Colonic mucosa (tissue), 4 donors: ENCODE results near the gene SDS. TPM values are rescaled to one million over a fixed set of nuclear protein-coding genes. Genes with fewer than 3 reads are reported as not detected.

Experiments used
- DNase-seq: peaks from one replicate; pipeline ENCODE4 v3.0.0-alpha.2; 2020
- H3K27ac ChIP-seq: fragments of 200-600 bp; one replicate; pipeline ENCODE4 v1.8.0; 2021
- H3K27me3 ChIP-seq: fragments of 200-600 bp; one replicate; pipeline ENCODE4 v1.8.0; 2021
- H3K36me3 ChIP-seq: fragments of 200-600 bp; one replicate; pipeline ENCODE4 v1.8.0; 2021
- H3K4me1 ChIP-seq: fragments of 200-600 bp; one replicate; pipeline ENCODE4 v1.8.0; 2021; ENCODE audit warnings: mild to moderate bottlenecking
- H3K4me3 ChIP-seq: fragments of 200-600 bp; one replicate; pipeline ENCODE4 v1.8.0; 2021
- H3K9ac ChIP-seq, 2 donors: one replicate each; pipeline ENCODE4 v1.7.0; 2013; ENCODE audit warnings: control low read depth in 2 of 2, low read depth in 2 of 2, low read length in 2 of 2
- H3K9me3 ChIP-seq: fragments of 200-600 bp; one replicate; pipeline ENCODE4 v1.8.0; 2021
- intact Hi-C: fragments of 100-400 bp; cut with DNase I; formaldehyde crosslinking; loops from one replicate; pipeline ENCODE4 v1.14.1; 2022
- total RNA-seq, 2 donors: library from RNA; stranded (reverse); fragmentation: NEBNext Ultra II Directional in 1 of 2; extraction: Animal tissue kit (Norgen Biotek cat#: 25700) in 1 of 2; gene quantifications; one replicate each; pipeline ENCODE4 v1.2.1, GENCODE V29; 2021
- TF ChIP-seq, protein P1 (sequence below): fragments of 200-600 bp; IDR thresholded peaks from one replicate; pipeline ENCODE4 v1.8.0; 2022; ENCODE audit warnings: antibody characterized with exemption, mild to moderate bottlenecking
- donor health status: healthy.
- donor health status: DM: no; HTN: no; CAD: no.
- donor health status: DM: no; HTN: no; CAD: no.

Gene SDS
- total RNA-seq, 2 donors from 2014 or later, result 1.0 to 4.4 TPM

DNA sequence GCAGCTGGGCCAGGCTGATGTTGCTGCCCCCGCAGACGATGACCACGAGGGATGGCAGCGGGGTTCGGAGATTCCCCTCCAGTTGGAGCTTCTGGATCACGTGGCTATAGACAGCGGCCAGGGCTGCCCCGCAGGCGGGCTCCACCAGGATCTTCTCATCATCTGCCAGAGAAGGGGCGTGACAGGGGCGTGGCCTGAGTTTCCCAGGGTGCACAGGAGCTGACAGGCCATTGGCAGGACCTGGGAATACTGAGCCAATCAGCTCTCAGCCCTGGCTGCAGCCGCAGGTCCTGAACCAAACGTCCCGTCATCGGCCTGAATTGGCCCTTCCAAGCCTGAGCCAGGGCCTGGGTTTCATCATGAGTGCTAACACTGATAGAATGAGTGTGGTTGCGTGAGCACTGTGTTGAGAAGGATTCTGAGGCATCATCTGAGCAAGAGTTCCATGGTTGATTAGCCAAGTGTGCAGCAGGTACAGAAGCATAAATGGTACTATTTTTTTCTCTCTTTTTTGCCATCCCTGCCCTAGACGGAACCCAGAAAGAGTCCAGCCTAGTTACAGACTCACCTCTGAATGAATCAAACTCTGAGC, 10.6 kb downstream of the SDS start:
- H3K36me3 ChIP-seq, result no peaks in the 10 kb centered on the region
- no peaks in the 10 kb centered on the region for H3K9me3 ChIP-seq
- intact Hi-C loops, result no loop called here
- H3K4me1 ChIP-seq, result no peaks in the 10 kb centered on the region
- H3K27me3 ChIP-seq, result no peaks in the 10 kb centered on the region
- H3K9ac ChIP-seq, result no peak overlapping the region
- no peak overlapping the region for H3K4me3 ChIP-seq
- H3K27ac ChIP-seq, result no peak overlapping the region
- DNase-seq, result peak; percentile 24
- TF ChIP-seq, protein P1, sequence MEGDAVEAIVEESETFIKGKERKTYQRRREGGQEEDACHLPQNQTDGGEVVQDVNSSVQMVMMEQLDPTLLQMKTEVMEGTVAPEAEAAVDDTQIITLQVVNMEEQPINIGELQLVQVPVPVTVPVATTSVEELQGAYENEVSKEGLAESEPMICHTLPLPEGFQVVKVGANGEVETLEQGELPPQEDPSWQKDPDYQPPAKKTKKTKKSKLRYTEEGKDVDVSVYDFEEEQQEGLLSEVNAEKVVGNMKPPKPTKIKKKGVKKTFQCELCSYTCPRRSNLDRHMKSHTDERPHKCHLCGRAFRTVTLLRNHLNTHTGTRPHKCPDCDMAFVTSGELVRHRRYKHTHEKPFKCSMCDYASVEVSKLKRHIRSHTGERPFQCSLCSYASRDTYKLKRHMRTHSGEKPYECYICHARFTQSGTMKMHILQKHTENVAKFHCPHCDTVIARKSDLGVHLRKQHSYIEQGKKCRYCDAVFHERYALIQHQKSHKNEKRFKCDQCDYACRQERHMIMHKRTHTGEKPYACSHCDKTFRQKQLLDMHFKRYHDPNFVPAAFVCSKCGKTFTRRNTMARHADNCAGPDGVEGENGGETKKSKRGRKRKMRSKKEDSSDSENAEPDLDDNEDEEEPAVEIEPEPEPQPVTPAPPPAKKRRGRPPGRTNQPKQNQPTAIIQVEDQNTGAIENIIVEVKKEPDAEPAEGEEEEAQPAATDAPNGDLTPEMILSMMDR, result no peak

DNA sequence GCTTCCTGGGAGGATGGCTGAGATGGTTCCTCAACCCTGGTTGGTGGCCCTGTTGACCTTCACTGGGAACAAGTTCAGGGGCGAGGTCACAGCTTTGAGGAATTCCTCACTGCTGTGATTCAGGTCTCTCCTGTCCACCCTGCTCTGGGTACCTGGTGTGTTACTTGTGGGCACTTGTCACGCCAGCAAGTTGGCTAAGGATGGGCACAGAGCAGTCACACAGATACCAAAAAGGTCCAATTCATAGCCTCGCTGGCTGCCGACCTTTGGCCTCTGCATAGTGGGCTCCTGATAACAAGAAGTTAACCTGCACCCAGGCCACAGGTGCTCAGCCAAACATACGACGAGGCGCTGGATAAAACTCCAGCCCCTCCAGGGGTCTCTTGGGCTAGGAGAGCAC, 11.2 kb downstream of the SDS start:
- Histone ChIP-seq H3K4me1 (no peaks in the 10 kb centered on the region), H3K27me3 (no peaks in the 10 kb centered on the region), H3K27ac (no peak overlapping the region), H3K9me3 (no peaks in the 10 kb centered on the region), H3K4me3 (no peak overlapping the region), H3K36me3 (no peaks in the 10 kb centered on the region), H3K9ac (no peak overlapping the region)
- intact Hi-C loops, result no loop called here
- TF ChIP-seq, protein P1, result no peak
- no peak for DNase-seq

DNA sequence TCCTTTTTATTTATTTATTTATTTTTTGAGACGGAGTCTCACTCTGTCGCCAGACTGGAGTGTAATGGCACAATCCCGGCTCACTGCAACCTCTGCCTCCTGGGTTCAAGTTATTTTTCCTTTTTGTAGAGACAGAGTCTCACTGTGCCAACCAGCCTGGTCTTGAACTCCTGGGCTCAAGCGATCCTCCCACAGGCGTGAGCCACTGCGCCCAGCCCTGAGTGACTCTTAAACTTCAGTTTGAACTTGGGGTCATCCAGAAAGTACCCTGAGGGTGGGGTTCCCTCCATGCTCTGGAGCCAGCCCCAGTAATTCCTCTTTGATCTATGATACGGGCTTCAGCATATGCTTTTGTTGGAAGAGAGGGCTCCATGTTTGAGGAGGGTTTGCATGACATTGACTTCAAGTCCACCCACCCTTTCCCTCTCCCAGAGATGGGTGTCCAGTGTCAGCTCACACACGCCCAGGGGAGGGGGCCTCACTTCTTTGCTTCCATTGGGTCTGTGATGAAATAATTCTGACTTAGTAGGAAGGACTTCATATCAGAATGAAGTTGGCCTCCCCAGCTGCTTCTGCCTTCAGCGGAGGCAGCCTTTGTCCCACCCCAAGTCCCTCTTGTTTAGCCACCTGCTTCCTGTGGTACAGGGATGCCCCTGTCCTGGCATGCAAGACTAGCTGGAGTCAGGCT, 11.9 kb downstream of the SDS start:
- Histone ChIP-seq H3K4me1 (no peaks in the 10 kb centered on the region), H3K9me3 (no peaks in the 10 kb centered on the region), H3K27ac (no peak overlapping the region), H3K4me3 (no peak overlapping the region), H3K27me3 (no peaks in the 10 kb centered on the region), H3K9ac (no peak overlapping the region), H3K36me3 (no peaks in the 10 kb centered on the region)
- TF ChIP-seq, protein P1, result no peak
- DNase-seq, result no peak
- intact Hi-C loops, result no loop called here

DNA sequence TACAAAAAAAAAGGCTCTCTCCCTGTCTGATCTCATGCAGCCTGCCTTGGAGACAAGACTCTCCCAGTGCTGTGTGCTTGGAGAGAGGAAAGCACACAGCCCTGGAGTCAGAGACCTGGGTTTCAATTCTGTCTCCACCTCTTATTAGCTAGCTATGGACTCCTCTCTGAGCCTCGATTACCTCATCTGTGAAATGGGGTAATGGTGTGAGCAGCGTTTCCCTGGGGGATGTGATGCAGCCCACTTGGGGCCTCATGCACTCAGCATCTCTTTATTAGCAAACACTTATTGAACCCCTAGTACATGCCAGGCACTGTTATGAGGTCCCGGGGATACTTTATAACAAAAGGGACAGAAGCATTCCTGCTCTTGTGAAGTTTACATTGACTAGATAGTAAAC, 12.5 kb downstream of the SDS start:
- no peak for DNase-seq
- Histone ChIP-seq H3K4me1 (no peaks in the 10 kb centered on the region), H3K9me3 (no peaks in the 10 kb centered on the region), H3K27me3 (no peaks in the 10 kb centered on the region), H3K36me3 (no peaks in the 10 kb centered on the region), H3K4me3 (no peak overlapping the region), H3K27ac (no peak overlapping the region), H3K9ac (no peak overlapping the region)
- intact Hi-C loops, result no loop called here
- TF ChIP-seq, protein P1, result no peak

DNA sequence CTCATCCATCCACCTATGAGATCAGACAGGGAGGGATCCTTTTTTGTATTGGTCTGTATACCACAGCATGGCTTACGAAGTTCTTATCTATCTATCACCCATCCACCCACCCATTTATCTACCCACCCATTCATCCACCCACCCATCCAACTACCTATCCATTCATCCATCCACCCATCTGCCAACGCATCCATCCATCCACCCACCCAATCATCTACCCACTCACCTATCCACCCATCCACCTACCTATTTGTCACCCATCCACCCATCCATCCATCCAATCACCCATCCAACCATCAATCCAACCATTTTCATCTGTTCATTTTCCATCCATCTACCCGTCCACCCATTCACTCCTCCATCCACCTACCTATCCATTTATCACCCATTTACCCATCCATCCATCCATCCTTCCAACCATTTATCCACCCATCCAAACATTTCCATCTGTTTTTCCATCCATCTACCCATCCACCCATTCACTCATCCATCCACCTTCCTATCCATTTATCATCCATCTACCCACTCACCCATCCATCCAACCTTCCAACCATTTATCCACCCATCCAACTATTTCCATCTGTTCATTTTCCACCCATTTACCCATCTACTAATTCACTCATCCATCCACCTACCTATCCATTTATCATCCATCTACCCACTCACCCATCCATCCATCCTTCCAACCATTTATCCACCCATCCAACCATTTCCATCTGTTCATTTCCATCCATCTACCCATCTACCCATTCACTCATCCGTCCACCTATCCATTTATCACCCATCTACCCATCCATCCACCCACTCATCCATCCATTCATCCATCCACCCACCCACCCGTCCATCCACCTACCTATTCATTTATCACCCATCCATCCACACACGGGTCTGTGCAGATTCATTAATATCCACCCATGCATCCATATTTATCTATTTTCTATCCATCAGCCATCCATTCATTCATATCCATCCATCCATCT, 13.3 kb downstream of the SDS start:
- no peaks in the 10 kb centered on the region for H3K9me3 ChIP-seq
- no peak overlapping the region for H3K9ac ChIP-seq
- TF ChIP-seq, protein P1, result no peak
- no peak for DNase-seq
- H3K27ac ChIP-seq, result no peak overlapping the region
- H3K4me3 ChIP-seq, result no peak overlapping the region
- no peaks in the 10 kb centered on the region for H3K36me3 ChIP-seq
- no peaks in the 10 kb centered on the region for H3K27me3 ChIP-seq
- intact Hi-C loops, result no loop called here
- no peaks in the 10 kb centered on the region for H3K4me1 ChIP-seq
